ENCODE measurements around the gene TRIM2. TPM values are rescaled to one million over a fixed set of nuclear protein-coding genes. Genes with fewer than 3 reads are reported as not detected.

The TRIM2 gene
- total and polyA plus RNA-seq, 10 of the 15 experiments (the other 5 are each of a cell fraction or from before 2014, with no cell fraction given) = 0.06 to 0.19 (median 0.15) TPM; not detected in 3

DNA sequence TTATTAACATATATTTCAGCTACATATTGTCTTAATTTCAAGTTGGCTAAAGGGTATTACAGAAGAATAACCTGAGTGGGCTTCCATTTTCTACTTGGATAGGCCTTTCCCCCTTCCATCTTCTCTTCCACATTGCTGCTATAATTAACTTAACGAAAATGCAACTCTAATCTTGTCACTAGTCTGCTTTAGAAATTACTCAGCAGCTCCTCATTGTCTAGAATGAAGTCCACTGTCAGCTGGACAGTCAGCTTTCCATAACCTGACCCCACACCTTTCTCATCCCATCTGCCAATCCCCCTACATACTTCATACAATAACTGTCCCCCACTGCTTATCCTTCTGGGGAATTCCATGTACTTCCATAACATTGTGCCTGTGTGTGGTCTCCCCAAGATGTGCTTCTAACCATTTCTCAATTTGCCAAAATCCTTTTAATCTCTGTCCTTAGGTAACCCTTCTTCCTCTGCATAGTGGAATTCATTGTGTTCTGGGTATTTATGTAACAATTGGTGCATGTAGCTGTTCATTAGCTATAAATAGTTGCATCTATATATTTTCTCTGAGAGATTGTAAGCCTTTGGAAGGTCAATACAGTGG, 145.1 kb downstream of the TRIM2 start (continued):
- TF ChIP-seq, protein P1, sequence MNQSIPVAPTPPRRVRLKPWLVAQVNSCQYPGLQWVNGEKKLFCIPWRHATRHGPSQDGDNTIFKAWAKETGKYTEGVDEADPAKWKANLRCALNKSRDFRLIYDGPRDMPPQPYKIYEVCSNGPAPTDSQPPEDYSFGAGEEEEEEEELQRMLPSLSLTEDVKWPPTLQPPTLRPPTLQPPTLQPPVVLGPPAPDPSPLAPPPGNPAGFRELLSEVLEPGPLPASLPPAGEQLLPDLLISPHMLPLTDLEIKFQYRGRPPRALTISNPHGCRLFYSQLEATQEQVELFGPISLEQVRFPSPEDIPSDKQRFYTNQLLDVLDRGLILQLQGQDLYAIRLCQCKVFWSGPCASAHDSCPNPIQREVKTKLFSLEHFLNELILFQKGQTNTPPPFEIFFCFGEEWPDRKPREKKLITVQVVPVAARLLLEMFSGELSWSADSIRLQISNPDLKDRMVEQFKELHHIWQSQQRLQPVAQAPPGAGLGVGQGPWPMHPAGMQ (IDR thresholded peaks at IDR 0.05; ENCODE audit: borderline replicate concordance) = no peak
- TF ChIP-seq NFIC (IDR thresholded peaks at IDR 0.05; ENCODE audit: low read depth, low read length) (0 out of 2 replicates have a peak, but pooled peaks have one; percentile 6), MYB (IDR thresholded peaks at IDR 0.05; ENCODE audit: borderline replicate concordance, low read depth, low read length) (no peak), IKZF2 (IDR thresholded peaks at IDR 0.05) (peak in 1 of 2 experiments; percentile 54; a peak in 1 of 4 replicates), ZZZ3 (IDR thresholded peaks at IDR 0.05; ENCODE audit: control insufficient read depth, insufficient read length, low read depth) (no peak), NFYA (IDR thresholded peaks at IDR 0.05; ENCODE audit: borderline replicate concordance, low read depth, low read length) (no peak), RAD21 (IDR thresholded peaks at IDR 0.05; ENCODE audit: insufficient read depth, low read depth, low read length) (no peak), ESRRA (IDR thresholded peaks at IDR 0.05; ENCODE audit: low read length) (no peak), SPI1 (IDR thresholded peaks at IDR 0.05; ENCODE audit: borderline replicate concordance, insufficient read depth, low read depth, low read length) (no peak), TARDBP (IDR thresholded peaks at IDR 0.05; ENCODE audit: borderline replicate concordance) (no peak), KDM1A (IDR thresholded peaks at IDR 0.05; ENCODE audit: borderline replicate concordance) (no peak), RB1 (IDR thresholded peaks at IDR 0.05; ENCODE audit: borderline replicate concordance) (no peak), MEF2B (IDR thresholded peaks at IDR 0.05; ENCODE audit: partially characterized antibody, poor library complexity, severe bottlenecking) (no peak), SIN3A (IDR thresholded peaks at IDR 0.05; ENCODE audit: low read depth, low read length) (no peak), CHD4 (IDR thresholded peaks at IDR 0.05) (no peak), CREM (IDR thresholded peaks at IDR 0.05; ENCODE audit: low read depth) (no peak), SIX5 (IDR thresholded peaks at IDR 0.05; ENCODE audit: low read depth, low read length, severe bottlenecking) (no peak), RELA (IDR thresholded peaks at IDR 0.05; ENCODE audit: borderline replicate concordance, partially characterized antibody) (no peak), WRNIP1 (IDR thresholded peaks at IDR 0.05; ENCODE audit: borderline replicate concordance, low read depth, low read length) (no peak), SMC3 (IDR thresholded peaks at IDR 0.05; ENCODE audit: borderline replicate concordance, low read length) (no peak)
- TF ChIP-seq, protein P2, sequence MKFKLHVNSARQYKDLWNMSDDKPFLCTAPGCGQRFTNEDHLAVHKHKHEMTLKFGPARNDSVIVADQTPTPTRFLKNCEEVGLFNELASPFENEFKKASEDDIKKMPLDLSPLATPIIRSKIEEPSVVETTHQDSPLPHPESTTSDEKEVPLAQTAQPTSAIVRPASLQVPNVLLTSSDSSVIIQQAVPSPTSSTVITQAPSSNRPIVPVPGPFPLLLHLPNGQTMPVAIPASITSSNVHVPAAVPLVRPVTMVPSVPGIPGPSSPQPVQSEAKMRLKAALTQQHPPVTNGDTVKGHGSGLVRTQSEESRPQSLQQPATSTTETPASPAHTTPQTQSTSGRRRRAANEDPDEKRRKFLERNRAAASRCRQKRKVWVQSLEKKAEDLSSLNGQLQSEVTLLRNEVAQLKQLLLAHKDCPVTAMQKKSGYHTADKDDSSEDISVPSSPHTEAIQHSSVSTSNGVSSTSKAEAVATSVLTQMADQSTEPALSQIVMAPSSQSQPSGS (IDR thresholded peaks at IDR 0.05; ENCODE audit: low read length) = no peak
- TF ChIP-seq, protein P3, sequence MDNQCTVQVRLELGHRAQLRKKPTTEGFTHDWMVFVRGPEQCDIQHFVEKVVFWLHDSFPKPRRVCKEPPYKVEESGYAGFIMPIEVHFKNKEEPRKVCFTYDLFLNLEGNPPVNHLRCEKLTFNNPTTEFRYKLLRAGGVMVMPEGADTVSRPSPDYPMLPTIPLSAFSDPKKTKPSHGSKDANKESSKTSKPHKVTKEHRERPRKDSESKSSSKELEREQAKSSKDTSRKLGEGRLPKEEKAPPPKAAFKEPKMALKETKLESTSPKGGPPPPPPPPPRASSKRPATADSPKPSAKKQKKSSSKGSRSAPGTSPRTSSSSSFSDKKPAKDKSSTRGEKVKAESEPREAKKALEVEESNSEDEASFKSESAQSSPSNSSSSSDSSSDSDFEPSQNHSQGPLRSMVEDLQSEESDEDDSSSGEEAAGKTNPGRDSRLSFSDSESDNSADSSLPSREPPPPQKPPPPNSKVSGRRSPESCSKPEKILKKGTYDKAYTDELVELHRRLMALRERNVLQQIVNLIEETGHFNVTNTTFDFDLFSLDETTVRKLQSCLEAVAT (IDR thresholded peaks at IDR 0.05) = no peak
- TF ChIP-seq, protein P4, sequence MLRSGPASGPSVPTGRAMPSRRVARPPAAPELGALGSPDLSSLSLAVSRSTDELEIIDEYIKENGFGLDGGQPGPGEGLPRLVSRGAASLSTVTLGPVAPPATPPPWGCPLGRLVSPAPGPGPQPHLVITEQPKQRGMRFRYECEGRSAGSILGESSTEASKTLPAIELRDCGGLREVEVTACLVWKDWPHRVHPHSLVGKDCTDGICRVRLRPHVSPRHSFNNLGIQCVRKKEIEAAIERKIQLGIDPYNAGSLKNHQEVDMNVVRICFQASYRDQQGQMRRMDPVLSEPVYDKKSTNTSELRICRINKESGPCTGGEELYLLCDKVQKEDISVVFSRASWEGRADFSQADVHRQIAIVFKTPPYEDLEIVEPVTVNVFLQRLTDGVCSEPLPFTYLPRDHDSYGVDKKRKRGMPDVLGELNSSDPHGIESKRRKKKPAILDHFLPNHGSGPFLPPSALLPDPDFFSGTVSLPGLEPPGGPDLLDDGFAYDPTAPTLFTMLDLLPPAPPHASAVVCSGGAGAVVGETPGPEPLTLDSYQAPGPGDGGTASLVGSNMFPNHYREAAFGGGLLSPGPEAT (IDR thresholded peaks at IDR 0.05; ENCODE audit: low read depth) = no peak
- TF ChIP-seq, protein P5, sequence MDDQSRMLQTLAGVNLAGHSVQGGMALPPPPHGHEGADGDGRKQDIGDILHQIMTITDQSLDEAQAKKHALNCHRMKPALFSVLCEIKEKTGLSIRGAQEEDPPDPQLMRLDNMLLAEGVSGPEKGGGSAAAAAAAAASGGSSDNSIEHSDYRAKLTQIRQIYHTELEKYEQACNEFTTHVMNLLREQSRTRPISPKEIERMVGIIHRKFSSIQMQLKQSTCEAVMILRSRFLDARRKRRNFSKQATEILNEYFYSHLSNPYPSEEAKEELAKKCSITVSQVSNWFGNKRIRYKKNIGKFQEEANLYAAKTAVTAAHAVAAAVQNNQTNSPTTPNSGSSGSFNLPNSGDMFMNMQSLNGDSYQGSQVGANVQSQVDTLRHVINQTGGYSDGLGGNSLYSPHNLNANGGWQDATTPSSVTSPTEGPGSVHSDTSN (IDR thresholded peaks at IDR 0.05; ENCODE audit: insufficient replicate concordance, low read depth, low read length) = no peak
